ENCODE results near the gene ALKBH7. TPM values are rescaled to one million over a fixed set of nuclear protein-coding genes. Genes with fewer than 3 reads are reported as not detected.

ALKBH7 gene
- total and polyA plus RNA-seq, 8 donors, result 34.2 to 67.9 (median 51.5) TPM

- H3K27me3 ChIP-seq, result no peaks in the 10 kb centered on the region
- no peaks in the 10 kb centered on the region for H3K9me3 ChIP-seq
- H3K27ac ChIP-seq, result no peak overlapping the region
- peak in 1 of 4 donors; percentile 73 for DNase-seq
- H3K4me1 ChIP-seq, result peaks cover 0 to 12% of the 10 kb centered on the region in 2 donors
- no peak for TF ChIP-seq CTCF (IDR thresholded peaks at IDR 0.05)
- H3K36me3 ChIP-seq, result peaks cover 0 to 69% of the 10 kb centered on the region in 2 donors
- intact Hi-C loops (cut with DNase I), result no loop called here
- H3K4me3 ChIP-seq, result no peak overlapping the region
- ATAC-seq, result no peak
Measured at GRCh38 chr19:6414793-6415590, 42.4 kb downstream of the ALKBH7 start.

GRCh38 chr19:6415591-6416190 is 43.1 kb downstream of the ALKBH7 start:
- no peak overlapping the region for H3K4me3 ChIP-seq
- no peak for ATAC-seq
- no peak for TF ChIP-seq CTCF (IDR thresholded peaks at IDR 0.05)
- peaks cover 0 to 76% of the 10 kb centered on the region in 2 donors for H3K36me3 ChIP-seq
- no peaks in the 10 kb centered on the region for H3K27me3 ChIP-seq
- H3K4me1 ChIP-seq, result peaks cover 0 to 12% of the 10 kb centered on the region in 2 donors
- intact Hi-C loops (cut with DNase I), result no loop called here
- H3K9me3 ChIP-seq, result no peaks in the 10 kb centered on the region
- no peak for DNase-seq
- no peak overlapping the region for H3K27ac ChIP-seq

GRCh38 chr19:6416658-6417405 is 44.2 kb downstream of the ALKBH7 start:
- Histone ChIP-seq H3K27ac (no peak overlapping the region), H3K27me3 (no peaks in the 10 kb centered on the region), H3K36me3 (peaks cover 0 to 87% of the 10 kb centered on the region in 2 donors), H3K4me1 (peaks cover 0 to 18% of the 10 kb centered on the region in 2 donors), H3K9me3 (no peaks in the 10 kb centered on the region), H3K4me3 (no peak overlapping the region)
- intact Hi-C loops (cut with DNase I), result no loop called here
- ATAC-seq, result no peak
- TF ChIP-seq CTCF (IDR thresholded peaks at IDR 0.05), result no peak
- DNase-seq, result no peak

- H3K27me3 ChIP-seq, result no peaks in the 10 kb centered on the region
- TF ChIP-seq CTCF (IDR thresholded peaks at IDR 0.05), result no peak
- peaks cover 7 to 24% of the 10 kb centered on the region in 2 donors for H3K4me1 ChIP-seq
- ATAC-seq (peak; percentile 61), DNase-seq (peak in 1 of 4 donors; percentile 26)
- peaks cover 0 to 88% of the 10 kb centered on the region in 2 donors for H3K36me3 ChIP-seq
- H3K27ac ChIP-seq, result no peak overlapping the region
- H3K4me3 ChIP-seq, result no peak overlapping the region
- intact Hi-C loops (cut with DNase I), result no loop called here
- H3K9me3 ChIP-seq, result no peaks in the 10 kb centered on the region
Measured at GRCh38 chr19:6417713-6418561, 45.3 kb downstream of the ALKBH7 start.

All from left lung (tissue), 10 donors.